HG02610 (cell line): Measurements from ENCODE around the gene UBXN6.

Experiments
- ATAC-seq: cut with Tn5 transposase; IDR thresholded peaks from one replicate; pipeline ENCODE4 v1.9.1; 2021; ENCODE audit warnings: mild to moderate bottlenecking, moderate library complexity; ENCODE audit not compliant: unreplicated experiment

The UBXN6 gene

GRCh38 chr19:4493929-4494690, 36.5 kb upstream of the UBXN6 start:
- no peak for ATAC-seq

DNA sequence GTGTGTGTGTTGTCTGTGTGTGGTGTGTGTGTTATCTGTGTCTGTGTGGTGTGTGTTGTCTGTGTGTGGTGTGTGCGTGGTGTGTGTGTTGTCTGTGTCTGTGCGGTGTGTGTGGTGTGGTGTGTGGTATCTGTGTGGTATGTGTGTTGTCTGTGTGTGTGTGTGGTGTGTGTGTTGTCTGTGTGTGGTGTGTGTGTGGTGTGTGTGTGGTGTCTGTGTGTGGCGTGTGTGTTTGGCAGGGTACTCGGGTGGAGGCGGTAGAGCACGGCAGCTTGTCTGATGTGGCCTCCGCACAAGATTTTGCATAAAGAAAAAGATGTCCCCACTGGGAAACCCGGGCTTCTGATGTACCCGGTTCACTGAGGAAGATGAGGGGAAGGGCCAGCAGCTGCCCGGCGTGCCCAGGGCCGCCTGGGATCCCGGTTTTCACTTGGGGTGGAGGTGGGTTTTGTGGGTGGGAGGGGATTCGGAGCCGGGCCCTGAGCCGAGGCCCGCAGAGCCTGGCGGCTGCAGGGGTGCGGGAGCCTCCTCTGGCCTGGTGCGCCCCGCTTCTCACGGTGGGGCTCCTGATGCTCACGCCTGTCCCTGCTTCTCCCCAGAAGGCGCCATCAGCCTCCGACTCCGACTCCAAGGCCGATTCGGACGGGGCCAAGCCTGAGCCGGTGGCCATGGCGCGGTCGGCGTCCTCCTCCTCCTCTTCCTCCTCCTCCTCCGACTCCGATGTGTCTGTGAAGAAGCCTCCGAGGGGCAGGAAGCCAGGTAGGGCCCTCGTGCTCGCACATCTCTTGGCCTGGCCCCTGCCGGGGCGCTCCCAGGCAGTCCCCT, 35.7 kb upstream of the UBXN6 start:
- ATAC-seq: no peak

DNA sequence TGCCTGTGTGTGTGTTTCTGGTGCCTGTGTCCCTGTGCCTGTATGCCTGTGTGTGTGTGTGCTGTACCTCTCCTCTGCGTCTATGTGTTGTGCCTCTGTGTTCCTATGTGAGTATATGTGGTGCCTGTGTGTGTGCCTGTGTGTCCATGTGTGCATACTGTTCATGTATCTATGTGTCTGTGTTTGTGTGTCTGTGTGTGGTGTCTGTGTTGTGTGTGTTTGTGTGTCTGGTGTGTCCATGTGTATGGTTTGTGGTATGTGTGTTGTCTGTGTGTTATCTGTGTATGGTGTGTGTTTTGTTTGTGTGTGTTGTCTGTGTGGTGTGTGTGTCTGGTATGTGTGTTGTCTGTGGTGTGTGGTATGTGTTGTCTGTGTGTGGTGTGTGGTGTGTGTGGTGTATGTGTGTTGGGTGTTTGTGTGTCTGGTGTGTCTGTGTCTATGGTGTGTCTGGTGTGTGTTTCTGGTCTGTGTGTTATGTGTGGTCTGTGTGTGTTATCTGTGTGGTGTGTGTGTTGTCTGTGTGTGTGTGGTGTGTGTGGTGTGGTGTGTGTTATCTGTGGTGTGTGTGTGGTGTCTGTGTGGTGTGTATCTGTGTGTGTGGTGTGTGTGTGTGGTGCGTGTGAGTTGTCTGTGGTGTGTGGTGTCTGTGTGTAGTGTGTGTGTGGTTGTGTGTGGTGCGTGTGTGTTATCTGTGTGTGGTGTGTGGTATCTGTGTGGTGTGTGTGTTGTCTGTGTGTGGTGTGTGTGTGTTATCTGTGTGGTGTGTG, 34.9 kb upstream of the UBXN6 start:
- ATAC-seq: no peak

GRCh38 chr19:4491446-4491845, 33.9 kb upstream of the UBXN6 start:
- ATAC-seq: no peak

- ATAC-seq: no peak
Observed at GRCh38 chr19:4488496-4488895, 30.9 kb upstream of the UBXN6 start.

- no peak for ATAC-seq
Observed at GRCh38 chr19:4487572-4487971, 30.0 kb upstream of the UBXN6 start.

- ATAC-seq: no peak
Observed at GRCh38 chr19:4483385-4483784, 25.8 kb upstream of the UBXN6 start.

DNA sequence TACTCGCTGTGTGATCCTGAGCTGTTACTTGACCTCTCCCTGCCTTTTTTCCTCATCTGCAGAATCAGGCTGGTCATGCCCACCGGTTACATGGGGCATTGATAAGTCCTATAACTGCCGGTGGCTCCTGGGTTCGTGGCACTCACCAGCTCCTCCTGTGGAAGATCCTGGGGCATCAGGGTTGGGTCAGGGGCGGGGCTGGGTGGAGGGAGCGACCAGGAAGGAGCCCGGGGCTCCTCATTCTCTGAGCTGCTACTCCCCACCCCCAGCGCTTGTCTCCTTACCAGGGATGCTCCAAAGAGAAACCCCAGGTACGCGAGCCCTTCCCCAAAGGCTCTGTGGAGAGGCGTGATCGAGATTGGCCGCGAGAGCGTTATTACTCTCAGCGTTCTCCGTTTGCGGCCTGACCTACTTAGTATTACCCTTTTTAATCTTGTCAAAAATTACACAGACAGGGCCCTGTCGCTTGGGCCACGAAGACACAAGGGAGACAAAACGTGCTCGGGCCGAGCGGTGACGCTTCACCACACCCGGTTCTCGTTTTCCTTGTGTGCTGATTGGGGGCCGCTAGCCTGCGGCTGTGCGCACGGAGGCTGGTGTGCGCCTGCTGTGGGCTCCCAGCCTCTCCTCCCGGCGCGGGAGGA, 25.2 kb upstream of the UBXN6 start:
- ATAC-seq: no peak

- no peak for ATAC-seq
Observed at GRCh38 chr19:4477034-4477801, 19.6 kb upstream of the UBXN6 start.

GRCh38 chr19:4474514-4475022, 17.0 kb upstream of the UBXN6 start:
- no peak for ATAC-seq

DNA sequence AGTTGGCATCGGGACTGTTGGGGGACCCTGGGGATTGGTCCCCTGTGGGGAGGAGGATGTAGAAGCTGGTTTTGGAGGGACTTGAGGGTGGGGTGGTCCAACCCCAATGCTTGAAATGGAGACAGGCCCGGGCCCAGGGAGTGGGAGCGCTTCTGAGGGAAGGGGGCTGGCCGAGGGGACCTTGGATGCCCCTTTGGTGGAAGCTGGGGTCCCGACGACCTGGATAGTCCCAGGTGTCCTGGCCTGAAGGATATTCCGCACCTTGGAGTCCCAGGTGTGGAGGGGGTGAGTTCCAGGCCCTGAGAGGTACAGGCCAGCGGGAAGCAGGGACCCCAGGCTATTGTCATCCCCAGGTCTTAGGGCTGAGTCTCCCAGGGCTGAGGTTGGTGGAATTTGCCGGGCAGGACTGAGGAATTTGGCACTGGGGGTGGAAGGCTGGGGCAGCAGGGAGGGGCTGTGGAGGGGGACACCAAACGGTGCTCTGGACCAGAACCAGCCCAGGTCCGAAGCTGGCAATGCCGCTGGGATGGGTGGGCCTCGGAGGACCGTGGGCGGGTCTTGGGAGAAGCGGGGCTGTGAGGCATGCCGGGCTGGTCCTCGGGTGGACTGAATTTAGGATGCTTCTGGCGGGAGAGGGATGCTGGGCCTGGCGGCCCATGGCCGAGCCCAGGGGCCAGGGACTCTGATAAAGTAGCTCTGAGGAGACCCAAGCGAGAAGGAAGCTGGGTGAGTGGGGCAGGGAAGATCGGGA, 16.3 kb upstream of the UBXN6 start:
- ATAC-seq: no peak

- ATAC-seq: no peak
Observed at GRCh38 chr19:4473011-4473762, 15.6 kb upstream of the UBXN6 start.

DNA sequence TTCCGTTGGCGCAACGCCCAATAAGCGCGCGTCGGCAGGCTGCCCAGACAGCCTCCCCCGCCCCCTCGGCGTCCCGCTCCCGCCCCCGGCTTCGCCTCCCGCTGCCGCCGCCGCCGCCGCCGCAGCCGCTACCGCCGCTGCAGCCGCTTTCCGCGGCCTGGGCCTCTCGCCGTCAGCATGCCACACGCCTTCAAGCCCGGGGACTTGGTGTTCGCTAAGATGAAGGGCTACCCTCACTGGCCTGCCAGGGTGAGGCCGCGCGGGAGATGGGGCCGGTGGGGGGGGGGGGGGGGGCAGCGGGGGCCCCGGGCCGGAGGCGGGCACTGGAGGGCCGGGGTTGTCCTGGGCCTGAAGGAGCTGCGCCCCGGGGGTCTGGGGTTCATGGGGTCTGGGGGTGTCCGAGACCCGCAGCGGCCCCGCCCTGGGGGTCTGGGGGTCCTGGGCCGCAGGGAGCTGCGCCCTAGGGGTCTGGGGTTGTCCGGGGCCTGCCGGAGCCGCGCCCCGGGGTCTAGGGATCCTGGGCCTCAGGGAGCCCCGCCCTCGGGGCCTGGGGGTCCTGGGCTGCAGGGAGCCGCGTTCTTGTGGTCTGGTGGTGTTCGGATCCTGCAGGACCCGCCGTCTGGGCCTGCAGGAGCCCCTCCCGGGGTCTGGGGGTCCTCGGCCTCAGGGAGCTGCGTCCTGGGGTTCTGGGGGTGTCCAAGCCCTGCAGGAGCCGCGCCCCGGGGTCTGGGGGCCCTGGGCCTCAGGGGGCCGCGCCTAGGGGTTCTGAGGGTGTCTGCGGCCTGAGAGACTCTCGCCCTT, 14.8 kb upstream of the UBXN6 start, which contains the start of gene HDGFL2:
TSS of gene HDGFL2 (plus strand) at position 124 of the 801 bp plus-strand sequence. CDS start at position 178, 54 bp downstream.
- no peak for ATAC-seq

- ATAC-seq: peak; percentile 86
Observed at GRCh38 chr19:4471403-4472173, 14.0 kb upstream of the UBXN6 start.

DNA sequence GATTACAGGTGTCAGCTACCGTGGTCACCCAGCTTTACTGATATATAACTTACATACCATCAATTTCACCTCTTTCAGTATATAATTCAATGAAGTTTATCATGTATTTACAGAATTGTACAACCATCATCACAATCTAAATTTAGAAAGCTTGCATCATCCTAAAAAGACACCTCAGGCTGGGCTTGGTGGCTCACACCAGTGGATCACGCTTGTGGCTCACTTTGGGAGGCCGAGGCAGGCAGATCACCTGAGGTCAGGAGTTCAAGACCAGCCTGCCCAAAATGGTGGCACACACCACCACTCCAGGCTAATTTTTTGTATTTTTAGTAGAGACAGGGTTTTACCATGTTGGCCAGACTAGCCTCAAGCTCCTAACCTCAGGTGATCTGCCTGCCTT, 10.2 kb upstream of the UBXN6 start:
- no peak for ATAC-seq

DNA sequence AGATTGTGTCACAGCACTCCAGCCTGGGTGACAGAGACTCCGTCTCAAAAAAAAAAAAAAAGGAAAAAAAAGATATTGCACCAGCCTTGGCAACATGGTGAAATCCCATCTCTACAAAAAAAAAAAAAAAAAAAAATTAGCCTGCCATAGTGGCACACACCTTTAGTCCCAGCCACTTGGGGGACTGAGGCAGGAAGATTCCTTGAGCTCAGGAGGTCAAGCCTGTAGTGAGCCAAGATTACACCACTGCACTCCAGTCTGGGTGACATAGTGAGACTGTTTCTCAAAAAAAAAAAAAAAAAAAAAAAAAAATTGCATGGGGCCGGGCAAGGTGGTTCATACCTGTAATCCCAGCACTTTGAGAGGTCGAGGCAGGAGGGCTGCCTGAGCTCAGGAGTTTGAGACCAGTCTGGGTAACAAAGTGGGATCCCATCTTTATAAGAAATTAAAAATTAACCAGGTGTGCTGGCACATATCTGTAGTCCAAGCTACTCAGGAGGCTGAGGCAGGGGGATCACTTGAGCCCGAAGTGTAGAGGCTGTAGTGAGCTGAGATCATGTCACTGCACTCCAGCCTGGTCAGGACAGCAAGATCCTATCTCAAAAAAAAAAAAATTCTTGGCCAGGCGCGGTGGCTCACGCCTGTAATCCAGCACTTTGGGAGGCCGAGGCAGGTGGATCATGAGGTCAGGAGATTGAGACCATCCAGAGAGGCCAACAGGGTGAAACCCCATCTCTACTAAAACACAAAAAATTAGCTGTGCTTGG, 7.4 kb upstream of the UBXN6 start:
- ATAC-seq: no peak
